ENCODE measurements around the gene ZFAND3.

ZFAND3 gene

DNA sequence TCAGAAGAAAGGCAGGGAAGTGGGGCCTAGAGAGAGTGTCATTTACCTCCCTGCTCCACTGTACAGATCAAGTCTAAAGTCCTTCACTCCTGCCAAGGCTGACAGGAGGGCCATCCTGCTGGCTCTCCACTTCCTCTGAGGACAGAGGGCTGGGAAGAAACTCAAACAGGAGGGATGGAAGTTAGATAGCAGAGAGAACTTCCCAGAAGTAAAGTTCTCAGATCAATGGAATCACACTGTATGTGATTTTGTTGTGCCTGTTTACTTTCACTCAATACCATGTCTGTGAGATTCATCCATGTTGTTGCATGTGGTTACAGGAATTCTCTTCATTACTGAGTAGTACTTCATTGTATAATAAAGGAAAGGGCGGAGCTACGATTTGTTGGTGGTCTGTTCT, 32.3 kb upstream of the ZFAND3 start:
- TF ChIP-seq, protein P1, sequence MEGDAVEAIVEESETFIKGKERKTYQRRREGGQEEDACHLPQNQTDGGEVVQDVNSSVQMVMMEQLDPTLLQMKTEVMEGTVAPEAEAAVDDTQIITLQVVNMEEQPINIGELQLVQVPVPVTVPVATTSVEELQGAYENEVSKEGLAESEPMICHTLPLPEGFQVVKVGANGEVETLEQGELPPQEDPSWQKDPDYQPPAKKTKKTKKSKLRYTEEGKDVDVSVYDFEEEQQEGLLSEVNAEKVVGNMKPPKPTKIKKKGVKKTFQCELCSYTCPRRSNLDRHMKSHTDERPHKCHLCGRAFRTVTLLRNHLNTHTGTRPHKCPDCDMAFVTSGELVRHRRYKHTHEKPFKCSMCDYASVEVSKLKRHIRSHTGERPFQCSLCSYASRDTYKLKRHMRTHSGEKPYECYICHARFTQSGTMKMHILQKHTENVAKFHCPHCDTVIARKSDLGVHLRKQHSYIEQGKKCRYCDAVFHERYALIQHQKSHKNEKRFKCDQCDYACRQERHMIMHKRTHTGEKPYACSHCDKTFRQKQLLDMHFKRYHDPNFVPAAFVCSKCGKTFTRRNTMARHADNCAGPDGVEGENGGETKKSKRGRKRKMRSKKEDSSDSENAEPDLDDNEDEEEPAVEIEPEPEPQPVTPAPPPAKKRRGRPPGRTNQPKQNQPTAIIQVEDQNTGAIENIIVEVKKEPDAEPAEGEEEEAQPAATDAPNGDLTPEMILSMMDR (conservative IDR thresholded peaks at IDR 0.05; ENCODE audit: low read depth, low read length) = no peak
- no peak overlapping the region for H3K4me3 ChIP-seq (ENCODE audit: low read length)
- DNase-seq (ENCODE audit: low read depth) = no peak

DNA sequence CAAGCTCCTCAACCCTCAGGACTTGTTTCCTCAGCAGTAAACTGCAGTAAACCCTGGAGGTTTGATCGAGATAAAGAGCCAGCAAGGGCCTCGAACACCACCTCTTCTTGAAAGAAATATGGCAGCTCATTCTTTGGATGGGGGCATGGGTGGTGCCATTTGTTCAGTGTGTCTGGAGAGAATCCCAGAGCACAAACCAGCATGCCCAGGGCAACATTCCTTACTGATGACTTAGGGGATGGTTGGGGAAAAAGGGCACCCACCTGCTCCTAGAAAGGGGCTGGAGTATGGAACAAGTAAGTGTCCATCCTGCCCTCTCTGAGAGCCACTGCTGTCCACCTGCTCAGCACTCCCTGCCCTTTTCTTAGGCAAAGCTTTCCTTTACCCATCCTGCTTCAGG, 31.3 kb upstream of the ZFAND3 start:
- TF ChIP-seq, protein P1 (conservative IDR thresholded peaks at IDR 0.05; ENCODE audit: low read depth, low read length) = no peak
- H3K4me3 ChIP-seq (ENCODE audit: low read length) = no peak overlapping the region
- no peak for DNase-seq (ENCODE audit: low read depth)

DNA sequence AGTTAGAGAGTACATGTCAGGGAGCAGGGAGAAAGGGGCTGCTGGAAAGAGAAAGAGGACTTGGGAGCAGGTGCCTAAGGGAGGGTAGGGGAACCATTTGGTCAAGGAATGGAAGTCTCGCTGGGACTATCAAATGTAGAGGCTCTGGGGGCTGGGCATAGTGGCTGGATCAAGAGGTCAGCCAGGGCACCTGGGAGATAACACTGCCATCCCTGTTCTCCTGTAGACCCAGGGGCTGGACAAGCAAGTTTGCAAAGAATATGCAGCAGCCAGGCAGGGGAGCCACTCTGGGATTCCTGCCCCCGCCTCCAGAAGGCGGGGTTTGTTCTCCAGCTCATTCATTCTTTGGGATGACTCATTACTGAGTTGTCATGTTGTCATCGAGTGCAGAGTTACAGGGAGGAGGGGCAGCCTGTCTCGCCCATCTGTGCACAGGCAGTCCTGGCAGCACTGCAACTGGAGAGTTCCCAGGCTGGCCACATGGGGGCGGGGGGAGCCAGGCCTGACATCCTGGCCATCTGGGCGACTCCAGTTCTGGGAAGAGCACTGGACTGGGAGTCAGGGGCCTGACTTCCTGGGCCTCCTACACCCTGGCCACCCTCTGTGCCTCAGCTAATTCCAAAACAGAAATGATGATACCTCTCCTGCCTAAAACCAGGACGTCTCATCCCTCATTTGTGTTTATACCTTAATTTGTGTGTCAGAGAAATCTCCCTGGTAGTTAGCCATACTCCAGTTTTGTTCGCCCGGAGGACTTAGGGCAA, 28.2 kb upstream of the ZFAND3 start:
- no peak overlapping the region for H3K4me3 ChIP-seq (ENCODE audit: low read length)
- DNase-seq (ENCODE audit: low read depth) = peak; percentile 86
- TF ChIP-seq, protein P1 (conservative IDR thresholded peaks at IDR 0.05; ENCODE audit: low read depth, low read length) = peak; percentile 96

DNA sequence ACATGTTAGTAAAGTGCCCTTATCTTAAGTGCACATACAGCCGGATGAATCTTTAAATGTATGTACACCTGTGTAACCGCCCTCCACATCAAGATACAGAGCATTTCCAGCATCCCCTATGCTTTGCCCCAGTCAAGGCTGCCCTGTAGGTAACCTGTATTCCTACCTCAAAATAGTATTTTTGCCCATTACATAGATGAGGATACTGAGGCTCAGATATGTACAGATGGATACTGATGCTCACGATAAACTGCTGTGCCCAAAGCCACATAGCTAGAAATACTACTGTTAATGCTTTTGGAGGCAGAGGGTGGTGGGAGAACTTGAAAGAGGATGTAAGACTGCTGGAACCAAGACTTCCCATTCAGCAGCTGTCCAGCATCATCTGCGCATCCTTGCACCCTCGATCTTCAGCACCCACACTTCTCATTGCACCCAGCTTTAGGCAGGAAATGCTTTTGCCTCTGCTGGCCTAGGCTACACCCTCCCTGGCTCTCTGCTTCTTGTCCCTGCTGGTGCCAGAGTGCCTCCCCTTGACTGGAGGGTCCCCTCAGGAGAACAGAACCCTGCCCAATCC, 27.0 kb upstream of the ZFAND3 start:
- TF ChIP-seq, protein P1 (conservative IDR thresholded peaks at IDR 0.05; ENCODE audit: low read depth, low read length) = no peak
- H3K4me3 ChIP-seq (ENCODE audit: low read length) = no peak overlapping the region

DNA sequence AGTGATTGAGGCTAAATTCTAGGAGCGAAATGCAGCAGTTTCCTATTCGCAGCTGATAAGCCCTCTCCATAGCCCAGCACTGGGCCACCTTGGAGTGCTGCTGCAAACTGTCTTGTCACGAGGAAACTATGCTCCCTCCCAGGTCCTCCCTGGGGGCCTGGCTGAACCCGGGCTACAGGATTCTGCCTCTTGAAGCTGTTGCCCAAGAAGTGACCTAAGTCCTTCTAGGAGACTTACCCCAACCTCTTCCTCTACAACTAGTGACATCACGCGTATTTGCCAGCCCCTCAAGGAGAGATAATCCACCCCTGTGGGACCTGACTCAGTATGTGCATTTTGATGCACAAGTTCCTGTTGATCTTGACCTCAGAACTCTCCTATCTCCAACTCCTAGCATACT, 26.5 kb upstream of the ZFAND3 start:
- TF ChIP-seq, protein P1 (conservative IDR thresholded peaks at IDR 0.05; ENCODE audit: low read depth, low read length) = no peak
- DNase-seq (ENCODE audit: low read depth) = no peak
- no peak overlapping the region for H3K4me3 ChIP-seq (ENCODE audit: low read length)

More for the DNA sequence above, 27.0 kb upstream of the ZFAND3 start:
- DNase-seq (ENCODE audit: low read depth) = no peak

DNA sequence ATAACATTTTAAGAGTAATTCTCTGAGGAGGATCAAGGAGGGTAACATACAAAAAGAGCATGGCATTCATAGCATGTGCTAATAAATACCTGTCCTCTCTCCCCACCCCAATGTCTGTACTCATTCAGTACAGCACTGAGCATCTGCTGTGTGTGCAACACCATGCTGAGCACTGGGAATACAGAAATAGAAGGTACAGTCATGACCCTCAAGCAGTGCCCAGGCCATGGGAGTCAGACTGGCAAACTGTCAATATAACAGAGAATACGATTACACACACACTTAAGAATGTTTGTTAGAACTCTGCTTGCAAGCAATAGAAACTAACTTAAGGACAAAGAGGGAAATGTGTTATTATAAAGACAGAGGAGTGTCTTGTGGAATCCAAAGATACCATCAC, 24.7 kb upstream of the ZFAND3 start:
- TF ChIP-seq, protein P1 (conservative IDR thresholded peaks at IDR 0.05; ENCODE audit: low read depth, low read length) = no peak
- DNase-seq (ENCODE audit: low read depth) = no peak
- H3K4me3 ChIP-seq (ENCODE audit: low read length) = no peak overlapping the region

All from retinal pigment epithelial cell (primary cell).